ENCODE measurements around the gene DNAJA3.

The DNAJA3 gene

GRCh38 chr16:4378999-4379690 lies 46.5 kb upstream of the DNAJA3 start:
- Histone ChIP-seq H3K36me3 (no peaks in the 10 kb centered on the region), H3K27ac (no peak overlapping the region), H3K27me3 (ENCODE audit: insufficient read depth, low read depth, severe bottlenecking) (no peaks in the 10 kb centered on the region), H3K4me3 (ENCODE audit: low read depth, low read length) (no peak overlapping the region), H3K9me3 (ENCODE audit: severe bottlenecking) (no peaks in the 10 kb centered on the region)
- no peak for DNase-seq
- TF ChIP-seq, protein P1, sequence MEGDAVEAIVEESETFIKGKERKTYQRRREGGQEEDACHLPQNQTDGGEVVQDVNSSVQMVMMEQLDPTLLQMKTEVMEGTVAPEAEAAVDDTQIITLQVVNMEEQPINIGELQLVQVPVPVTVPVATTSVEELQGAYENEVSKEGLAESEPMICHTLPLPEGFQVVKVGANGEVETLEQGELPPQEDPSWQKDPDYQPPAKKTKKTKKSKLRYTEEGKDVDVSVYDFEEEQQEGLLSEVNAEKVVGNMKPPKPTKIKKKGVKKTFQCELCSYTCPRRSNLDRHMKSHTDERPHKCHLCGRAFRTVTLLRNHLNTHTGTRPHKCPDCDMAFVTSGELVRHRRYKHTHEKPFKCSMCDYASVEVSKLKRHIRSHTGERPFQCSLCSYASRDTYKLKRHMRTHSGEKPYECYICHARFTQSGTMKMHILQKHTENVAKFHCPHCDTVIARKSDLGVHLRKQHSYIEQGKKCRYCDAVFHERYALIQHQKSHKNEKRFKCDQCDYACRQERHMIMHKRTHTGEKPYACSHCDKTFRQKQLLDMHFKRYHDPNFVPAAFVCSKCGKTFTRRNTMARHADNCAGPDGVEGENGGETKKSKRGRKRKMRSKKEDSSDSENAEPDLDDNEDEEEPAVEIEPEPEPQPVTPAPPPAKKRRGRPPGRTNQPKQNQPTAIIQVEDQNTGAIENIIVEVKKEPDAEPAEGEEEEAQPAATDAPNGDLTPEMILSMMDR (IDR thresholded peaks at IDR 0.05; ENCODE audit: low read depth, low read length): no peak

- DNase-seq: no peak
- TF ChIP-seq, protein P1 (IDR thresholded peaks at IDR 0.05; ENCODE audit: low read depth, low read length): no peak
- H3K36me3 ChIP-seq: no peaks in the 10 kb centered on the region
- no peaks in the 10 kb centered on the region for H3K27me3 ChIP-seq (ENCODE audit: insufficient read depth, low read depth, severe bottlenecking)
- no peak overlapping the region for H3K4me3 ChIP-seq (ENCODE audit: low read depth, low read length)
- H3K27ac ChIP-seq: no peak overlapping the region
- H3K9me3 ChIP-seq (ENCODE audit: severe bottlenecking): no peaks in the 10 kb centered on the region
Observed at GRCh38 chr16:4380119-4381063, 45.3 kb upstream of the DNAJA3 start.

GRCh38 chr16:4381072-4381934 lies 44.4 kb upstream of the DNAJA3 start:
- Histone ChIP-seq H3K4me3 (ENCODE audit: low read depth, low read length) (no peak overlapping the region), H3K9me3 (ENCODE audit: severe bottlenecking) (no peaks in the 10 kb centered on the region), H3K27ac (no peak overlapping the region), H3K27me3 (ENCODE audit: insufficient read depth, low read depth, severe bottlenecking) (no peaks in the 10 kb centered on the region), H3K36me3 (no peaks in the 10 kb centered on the region)
- TF ChIP-seq, protein P1 (IDR thresholded peaks at IDR 0.05; ENCODE audit: low read depth, low read length): no peak
- DNase-seq: no peak

GRCh38 chr16:4381935-4382794 lies 43.5 kb upstream of the DNAJA3 start:
- no peak overlapping the region for H3K4me3 ChIP-seq (ENCODE audit: low read depth, low read length)
- no peaks in the 10 kb centered on the region for H3K36me3 ChIP-seq
- no peak for DNase-seq
- H3K9me3 ChIP-seq (ENCODE audit: severe bottlenecking): no peaks in the 10 kb centered on the region
- TF ChIP-seq, protein P1 (IDR thresholded peaks at IDR 0.05; ENCODE audit: low read depth, low read length): no peak
- no peak overlapping the region; the same call in 1 of the 2 replicates for H3K27ac ChIP-seq
- H3K27me3 ChIP-seq (ENCODE audit: insufficient read depth, low read depth, severe bottlenecking): no peaks in the 10 kb centered on the region

Measured in WERI-Rb-1 (cell line).